ENCODE measurements around the gene MPL.
"Not testable (repeated sequence)": the region's sequence is repeated elsewhere in the genome, so short reads cannot be mapped to it uniquely, and the experiment has no call there.

The MPL gene

DNA sequence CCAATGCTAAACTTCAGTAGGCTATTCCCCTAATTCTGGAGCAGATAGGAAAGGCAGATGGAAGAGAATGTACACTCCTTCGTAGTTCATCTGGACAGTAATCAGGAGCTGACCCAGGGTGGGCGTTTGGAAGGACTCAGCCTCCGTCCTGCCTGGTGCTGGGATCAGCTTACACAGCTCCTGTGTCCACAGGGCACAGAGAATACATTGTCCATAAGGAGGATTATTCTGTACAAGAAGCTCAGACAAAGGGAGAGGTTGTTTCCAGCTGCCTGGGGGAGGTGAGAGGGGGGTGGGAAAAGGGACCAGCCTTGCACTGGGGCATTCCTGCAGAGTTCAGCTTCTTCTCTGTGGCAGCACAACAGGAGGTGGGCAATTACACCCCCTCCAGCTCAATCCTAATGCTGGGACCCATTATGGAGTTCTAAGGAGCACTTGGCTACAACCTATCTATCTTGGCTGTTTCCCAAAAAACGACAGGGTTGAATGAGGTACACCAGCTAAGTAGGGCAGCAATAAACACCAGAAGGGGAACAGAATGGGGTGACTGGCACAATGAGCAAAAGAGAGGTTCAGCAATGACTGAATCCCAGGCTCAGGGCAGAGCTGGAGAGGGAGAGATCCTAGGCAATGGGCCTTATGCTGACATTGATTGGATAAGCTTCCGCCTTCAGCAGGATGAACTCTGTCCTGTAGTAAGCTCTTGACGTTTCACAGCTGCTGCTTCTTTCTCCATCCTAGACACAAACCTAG lies 44.6 kb downstream of the MPL start:
- no peak for DNase-seq

DNA sequence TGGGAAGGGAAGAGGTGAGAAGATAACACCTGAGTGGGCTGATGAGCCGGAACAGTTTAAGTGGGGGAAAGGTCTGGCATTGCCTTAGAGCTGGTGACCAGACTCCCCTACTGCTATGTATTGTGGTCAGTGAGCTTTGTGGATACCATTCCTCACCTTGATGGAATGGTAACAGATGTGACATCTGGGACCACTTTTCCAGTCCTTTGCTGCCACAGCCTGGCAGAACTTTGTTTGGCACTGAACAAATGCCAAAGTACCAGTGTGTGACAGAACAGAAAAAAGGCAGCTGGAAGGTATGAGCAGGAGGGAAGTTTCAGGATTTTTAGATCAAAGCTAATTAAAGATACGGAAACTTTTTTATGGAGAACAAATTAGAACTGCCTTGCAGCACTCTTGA lies 45.8 kb downstream of the MPL start:
- DNase-seq = no peak

DNA sequence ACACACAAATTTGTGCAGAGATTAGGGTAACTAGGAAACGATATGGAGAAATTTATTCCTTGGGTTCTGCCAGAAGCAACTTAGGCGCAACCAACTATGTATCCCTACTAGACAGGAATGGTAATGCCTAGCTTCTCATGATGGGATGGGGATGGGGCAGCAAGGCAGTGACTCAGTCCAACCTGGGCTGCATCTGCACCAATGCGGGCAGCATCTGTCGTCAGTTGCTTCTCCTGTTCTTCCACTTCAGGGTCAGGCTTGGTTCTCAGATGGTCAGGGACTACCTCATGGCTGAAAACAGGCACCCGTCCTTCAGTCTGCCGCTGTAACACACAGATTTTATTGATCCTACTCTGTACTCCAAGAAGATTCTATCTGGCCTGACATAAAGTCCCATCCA lies 49.1 kb downstream of the MPL start:
- DNase-seq = no peak

GRCh38 chr1:43387976-43388599 lies 50.5 kb downstream of the MPL start:
- no peak for DNase-seq

- no peak for DNase-seq
Measured at GRCh38 chr1:43388613-43389012, 51.0 kb downstream of the MPL start.

GRCh38 chr1:43389326-43390313 lies 52.0 kb downstream of the MPL start, which contains the start of the genes MED8 and SZT2:
Gene MED8 (minus strand): TSS chr1:43389800. CDS start chr1:43389764, 36 bp downstream.
Gene SZT2 (plus strand): TSS chr1:43389899. CDS start chr1:43389969, 70 bp downstream.
- peak; percentile 92 for DNase-seq

- DNase-seq = no peak
Measured at GRCh38 chr1:43392702-43393101, 55.1 kb downstream of the MPL start.

- no peak for DNase-seq
Measured at GRCh38 chr1:43395523-43395922, 57.9 kb downstream of the MPL start.

DNA sequence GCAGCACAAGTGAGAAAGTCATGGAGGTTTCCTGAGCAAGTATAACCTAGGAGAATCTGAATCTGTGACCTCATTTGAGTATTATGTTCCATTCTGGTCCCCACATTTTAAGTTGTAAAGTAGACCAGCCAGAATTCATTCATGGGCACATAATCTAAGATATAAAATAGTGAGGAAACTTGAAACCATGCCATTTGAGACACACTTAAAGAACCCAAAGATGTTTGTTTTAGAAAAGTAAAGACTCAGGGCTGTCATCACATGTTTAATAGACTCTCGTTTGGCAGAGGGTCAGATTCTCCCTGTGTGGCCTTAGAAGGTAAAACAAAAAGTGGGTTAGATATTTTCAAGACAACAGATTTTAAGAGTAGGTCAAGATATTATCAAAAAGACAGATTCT lies 58.4 kb downstream of the MPL start:
- DNase-seq = no peak

DNA sequence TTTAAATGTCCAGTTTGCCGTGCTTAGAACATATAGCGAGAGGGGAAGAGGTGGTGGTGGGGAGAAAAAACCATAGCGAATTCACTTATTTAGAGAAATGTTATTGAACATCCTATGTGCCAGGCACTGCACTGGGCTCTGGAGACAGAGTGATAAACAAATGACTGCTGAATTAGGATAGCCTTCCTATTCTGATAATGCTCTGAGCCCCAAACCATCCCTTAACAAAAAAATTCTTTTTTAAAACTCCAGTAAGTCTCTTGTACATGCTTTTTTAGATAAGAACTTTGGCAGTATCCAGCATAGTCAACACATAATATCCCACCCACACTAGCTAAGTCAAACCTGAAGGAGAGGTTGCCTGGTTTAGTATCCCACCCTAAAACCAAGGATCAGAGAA lies 60.6 kb downstream of the MPL start:
- DNase-seq = no peak

- not testable (repeated sequence) for DNase-seq
Measured at GRCh38 chr1:43400441-43400840, 62.8 kb downstream of the MPL start.

DNA sequence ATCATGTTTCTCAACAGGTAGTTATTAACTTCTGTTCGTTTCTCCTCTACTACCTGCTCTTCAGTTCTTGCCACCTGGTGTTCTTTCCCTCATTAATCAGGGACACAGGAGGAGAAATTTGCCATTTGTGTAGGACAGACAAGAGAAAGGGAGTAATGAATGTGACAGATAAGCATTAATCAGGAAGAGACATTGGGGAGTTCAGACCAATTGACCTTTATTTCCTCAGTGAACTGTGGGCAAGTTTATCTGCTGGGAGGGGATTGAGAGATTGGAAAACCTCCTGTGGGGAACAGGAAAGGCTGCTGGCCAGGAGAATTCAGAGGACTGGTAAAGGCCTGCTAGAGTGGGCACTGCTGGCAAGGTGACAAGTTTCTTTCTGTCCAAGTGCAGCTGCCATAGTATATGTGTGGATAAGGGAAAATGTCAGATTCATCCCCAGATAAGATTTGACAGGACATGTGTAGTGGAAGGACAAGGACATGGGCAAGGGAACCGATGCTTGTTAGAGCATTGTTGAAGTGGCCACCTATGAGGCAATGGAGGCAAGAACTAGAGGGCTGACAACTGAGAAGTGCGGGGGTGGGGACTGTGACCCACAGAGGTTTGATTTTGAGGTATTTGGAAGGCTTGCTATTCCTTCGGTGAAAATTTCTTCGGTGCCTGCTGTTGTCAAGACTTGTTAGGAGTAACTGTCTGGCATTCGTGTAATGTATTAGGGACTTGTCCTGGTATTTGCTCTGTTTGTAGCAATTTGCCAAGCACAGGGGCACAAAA lies 64.7 kb downstream of the MPL start:
- DNase-seq = no peak
